Hematopoietic multipotent progenitor cell treated with erythropoietin and hydrocortisone succinate and interleukin-3 and kit ligand, for 6 days (in vitro differentiated cells): ENCODE data around the gene TMEM119.

ENCODE experiments used
- DNase-seq: peaks from one replicate; pipeline ENCODE4 v3.0.0-alpha.2; 2015

TMEM119 gene

GRCh38 chr12:108597559-108598471, at the start of gene TMEM119:
Gene TMEM119 (minus strand): TSS chr12:108598084. CDS start chr12:108592383, 5,701 bp downstream.
- no peak for DNase-seq

- no peak for DNase-seq
Observed at GRCh38 chr12:108646600-108647579, 49.0 kb upstream of the TMEM119 start.

- no peak for DNase-seq
Observed at GRCh38 chr12:108645686-108646599, 48.1 kb upstream of the TMEM119 start.

- DNase-seq, result no peak
Observed at GRCh38 chr12:108644811-108645120, 46.9 kb upstream of the TMEM119 start.

- no peak for DNase-seq
Observed at GRCh38 chr12:108643941-108644810, 46.3 kb upstream of the TMEM119 start.

- no peak for DNase-seq
Observed at GRCh38 chr12:108642899-108643654, 45.2 kb upstream of the TMEM119 start.

GRCh38 chr12:108642269-108642870, 44.5 kb upstream of the TMEM119 start:
- no peak for DNase-seq

- peak; percentile 29 for DNase-seq
Observed at GRCh38 chr12:108641446-108642268, 43.8 kb upstream of the TMEM119 start.

- DNase-seq, result peak; percentile 94
Observed at GRCh38 chr12:108640802-108641445, 43.0 kb upstream of the TMEM119 start.

GRCh38 chr12:108638997-108639822, 41.3 kb upstream of the TMEM119 start:
- DNase-seq, result no peak

- no peak for DNase-seq
Observed at GRCh38 chr12:108638141-108638827, 40.4 kb upstream of the TMEM119 start.

GRCh38 chr12:108637222-108637971, 39.5 kb upstream of the TMEM119 start:
- no peak for DNase-seq

GRCh38 chr12:108635997-108636808, 38.3 kb upstream of the TMEM119 start:
- no peak for DNase-seq

- peak; percentile 80 for DNase-seq
Observed at GRCh38 chr12:108635201-108635996, 37.5 kb upstream of the TMEM119 start.

GRCh38 chr12:108634341-108634751, 36.5 kb upstream of the TMEM119 start:
- peak; percentile 96 for DNase-seq
